HCT116 (cell line): ENCODE measurements around the gene LASP1NB.
"Not testable (repeated sequence)": the region's sequence is repeated elsewhere in the genome, so short reads cannot be mapped to it uniquely, and the experiment has no call there.

ENCODE experiments used
- EZH2 ChIP-seq: fragments of 200-600 bp; sonication (generic); IDR thresholded peaks from 2 replicates; pipeline ENCODE4 v1.6.1; 2017; ENCODE audit warnings: antibody characterized with exemption, mixed run types
- EZH2phosphoT487 ChIP-seq: fragments of 200-600 bp; IDR thresholded peaks from 2 replicates; pipeline ENCODE4 v1.6.1; 2018; ENCODE audit warnings: antibody characterized with exemption, borderline replicate concordance
- POLR2A ChIP-seq: IDR thresholded peaks from 2 replicates; pipeline ENCODE4 v1.7.0; 2011; ENCODE audit warnings: borderline replicate concordance; ENCODE audit not compliant: insufficient read depth, insufficient read length; ENCODE audit errors: extremely low read depth
- ZFX ChIP-seq: fragments of 450-650 bp; IDR thresholded peaks from 2 replicates; pipeline ENCODE4 v1.6.1; 2017
- TF ChIP-seq, protein P1 (sequence below), 3 experiments: fragments of 200-600 bp in 1 of 3; sonication (generic) in 1 of 3; IDR thresholded peaks in 2 of 3; conservative IDR thresholded peaks in 1 of 3; 2 replicates each; pipeline ENCODE4 v1.5.1; 2012 to 2017; ENCODE audit warnings: low read depth in 2 of 3, low read length in 2 of 3, antibody characterized with exemption in 1 of 3, borderline replicate concordance in 1 of 3, control low read depth in 1 of 3, mild to moderate bottlenecking in 1 of 3, mixed read lengths in 1 of 3, mixed run types in 1 of 3, moderate library complexity in 1 of 3; ENCODE audit not compliant: insufficient read depth in 1 of 3

DNA sequence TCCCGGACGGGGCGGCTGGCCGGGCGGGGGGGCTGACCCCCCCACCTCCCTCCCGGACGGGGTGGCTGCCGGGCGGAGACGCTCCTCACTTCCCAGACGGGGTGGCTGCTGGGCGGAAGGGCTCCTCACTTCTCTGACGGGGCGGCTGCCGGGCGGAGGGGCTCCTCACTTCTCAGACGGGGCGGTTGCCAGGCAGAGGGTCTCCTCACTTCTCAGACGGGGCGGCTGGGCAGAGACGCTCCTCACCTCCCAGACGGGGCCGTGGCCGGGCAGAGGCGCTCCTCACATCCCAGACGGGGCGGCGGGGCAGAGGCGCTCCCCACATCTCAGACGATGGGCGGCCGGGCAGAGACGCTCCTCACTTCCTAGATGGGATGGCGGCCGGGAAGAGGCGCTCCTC is 5.4 kb downstream of the LASP1NB start:
- TF ChIP-seq EZH2phosphoT487, POLR2A, EZH2, ZFX: not testable (repeated sequence)
- TF ChIP-seq, protein P1, sequence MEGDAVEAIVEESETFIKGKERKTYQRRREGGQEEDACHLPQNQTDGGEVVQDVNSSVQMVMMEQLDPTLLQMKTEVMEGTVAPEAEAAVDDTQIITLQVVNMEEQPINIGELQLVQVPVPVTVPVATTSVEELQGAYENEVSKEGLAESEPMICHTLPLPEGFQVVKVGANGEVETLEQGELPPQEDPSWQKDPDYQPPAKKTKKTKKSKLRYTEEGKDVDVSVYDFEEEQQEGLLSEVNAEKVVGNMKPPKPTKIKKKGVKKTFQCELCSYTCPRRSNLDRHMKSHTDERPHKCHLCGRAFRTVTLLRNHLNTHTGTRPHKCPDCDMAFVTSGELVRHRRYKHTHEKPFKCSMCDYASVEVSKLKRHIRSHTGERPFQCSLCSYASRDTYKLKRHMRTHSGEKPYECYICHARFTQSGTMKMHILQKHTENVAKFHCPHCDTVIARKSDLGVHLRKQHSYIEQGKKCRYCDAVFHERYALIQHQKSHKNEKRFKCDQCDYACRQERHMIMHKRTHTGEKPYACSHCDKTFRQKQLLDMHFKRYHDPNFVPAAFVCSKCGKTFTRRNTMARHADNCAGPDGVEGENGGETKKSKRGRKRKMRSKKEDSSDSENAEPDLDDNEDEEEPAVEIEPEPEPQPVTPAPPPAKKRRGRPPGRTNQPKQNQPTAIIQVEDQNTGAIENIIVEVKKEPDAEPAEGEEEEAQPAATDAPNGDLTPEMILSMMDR (IDR thresholded peaks at IDR 0.05 in 2 of 3, conservative IDR thresholded peaks at IDR 0.05 in 1 of 3; ENCODE audit: borderline replicate concordance in 1 of 3, insufficient read depth in 1 of 3, low read depth in 2 of 3, low read length in 2 of 3) = not testable (repeated sequence)
